H1 (cell line): ENCODE results near the gene TEAD4. TPM values are rescaled to one million over a fixed set of nuclear protein-coding genes. Genes with fewer than 3 reads are reported as not detected.
A peak's percentile ranks its signal among the peaks of the same experiment; 100 is the strongest.

Experiments used
- CTCF ChIA-PET: fragments of 300-600 bp; sonication (Branson Sonifier 250); formaldehyde crosslinking; loops from one replicate; lab custom pipeline; 2021; ENCODE audit not compliant: partially characterized antibody; lab: Charles Lee
- POLR2A ChIA-PET: fragments of 300-600 bp; sonication (Branson Sonifier 250); formaldehyde crosslinking; loops from one replicate; lab custom pipeline; 2021; ENCODE audit warnings: inconsistent platforms; ENCODE audit not compliant: partially characterized antibody; lab: Charles Lee
- DNase-seq, 2 experiments: peaks; one replicate each; pipeline versions ENCODE4 v3.0.0 to v3.0.0-alpha.2; 2010 to 2022; ENCODE audit warnings: low spot score in 2 of 2, low read depth in 1 of 2, mixed read lengths in 1 of 2
- FAIRE-seq: peaks from 2 replicates; lab custom pipeline; 2011; peaks lifted over from hg19 to GRCh38; lab: Jason Lieb, UNC
- H2AFZ ChIP-seq: 2 replicates; pipeline ENCODE4 v1.8.1; 2012; ENCODE audit warnings: low read length, inconsistent platforms
- H2AK5ac ChIP-seq: 2 replicates; pipeline ENCODE4 v1.6.1; 2013; ENCODE audit warnings: low read depth, low read length
- H2BK120ac ChIP-seq: replicated peaks from 2 replicates; pipeline ENCODE3; 2013; ENCODE audit warnings: low read depth, low read length, inconsistent platforms
- H2BK12ac ChIP-seq: 2 replicates; pipeline ENCODE4 v1.6.1; 2013; ENCODE audit warnings: low read depth, low read length
- H2BK15ac ChIP-seq: 2 replicates; pipeline ENCODE4 v1.6.1; 2013; ENCODE audit warnings: low read length
- H2BK20ac ChIP-seq: 2 replicates; pipeline ENCODE4 v1.6.1; 2013; ENCODE audit warnings: low read length
- H2BK5ac ChIP-seq: 2 replicates; pipeline ENCODE4 v1.6.1; 2013; ENCODE audit warnings: low read depth, low read length
- H3K14ac ChIP-seq: 2 replicates; pipeline ENCODE4 v1.6.1; 2013; ENCODE audit warnings: inconsistent platforms; ENCODE audit not compliant: insufficient read length
- H3K18ac ChIP-seq: 2 replicates; pipeline ENCODE4 v1.6.1; 2013; ENCODE audit warnings: low read length; ENCODE audit errors: extremely low read depth
- H3K23ac ChIP-seq: 2 replicates; pipeline ENCODE4 v1.6.1; 2013; ENCODE audit warnings: inconsistent platforms; ENCODE audit not compliant: insufficient read length
- H3K23me2 ChIP-seq: 2 replicates; pipeline ENCODE4 v1.6.1; 2013; ENCODE audit warnings: low read depth, low read length
- H3K27ac ChIP-seq: 2 replicates; pipeline ENCODE4 v1.6.1; 2011; ENCODE audit warnings: low read depth, low read length, inconsistent platforms
- H3K27me3 ChIP-seq, 4 experiments: replicated peaks in 1 of 4; 1 replicate in 1 of 4; 2 replicates in 3 of 4; pipeline versions ENCODE4 v1.6.1 to v1.8.1; 2011 to 2013; ENCODE audit warnings: low read length in 3 of 4, mild to moderate bottlenecking in 3 of 4, inconsistent platforms in 2 of 4, mixed read lengths in 2 of 4, moderate library complexity in 1 of 4; ENCODE audit not compliant: control insufficient read depth in 3 of 4, insufficient read depth in 3 of 4; ENCODE audit errors: extremely low read depth in 1 of 4
- H3K36me3 ChIP-seq, 4 experiments: 2 replicates each; pipeline versions ENCODE4 v1.6.1 to v1.8.1; 2011 to 2013; ENCODE audit warnings: mild to moderate bottlenecking in 4 of 4, low read length in 3 of 4, moderate library complexity in 2 of 4, control low read depth in 1 of 4, inconsistent platforms in 1 of 4; ENCODE audit not compliant: insufficient read depth in 4 of 4, control insufficient read depth in 2 of 4
- H3K4ac ChIP-seq: replicated peaks from 2 replicates; pipeline ENCODE3; 2013; ENCODE audit warnings: low read length, low read depth, mixed read lengths, inconsistent platforms; ENCODE audit not compliant: insufficient read length
- H3K4me1 ChIP-seq, 4 experiments: replicated peaks in 1 of 4; 1 replicate in 1 of 4; 2 replicates in 3 of 4; pipeline versions ENCODE4 v1.6.1 to v1.8.1; 2011 to 2013; ENCODE audit warnings: low read length in 3 of 4, inconsistent platforms in 2 of 4, mixed read lengths in 1 of 4; ENCODE audit not compliant: insufficient read depth in 4 of 4, control insufficient read depth in 3 of 4
- H3K4me2 ChIP-seq, 2 experiments: 2 replicates each; pipeline versions ENCODE4 v1.6.1 to v1.8.1; 2011 to 2013; ENCODE audit warnings: low read depth in 2 of 2, low read length in 2 of 2, control low read depth in 1 of 2, inconsistent platforms in 1 of 2, mild to moderate bottlenecking in 1 of 2; ENCODE audit not compliant: insufficient read depth in 1 of 2
- H3K4me3 ChIP-seq, 4 experiments: fragments of 200-600, 300-600 bp in 1 of 4; sonication (generic), shearing (Covaris generic), sonication (Bioruptor Twin) in 1 of 4; 2 replicates each; pipeline versions ENCODE4 v1.5.1 to v1.8.1; 2011 to 2016; ENCODE audit warnings: low read length in 4 of 4, low read depth in 3 of 4, control low read depth in 2 of 4, inconsistent platforms in 2 of 4, mild to moderate bottlenecking in 2 of 4, mixed read lengths in 1 of 4, moderate library complexity in 1 of 4; ENCODE audit not compliant: insufficient read depth in 2 of 4; ENCODE audit errors: extremely low read depth in 1 of 4
- H3K56ac ChIP-seq: replicated peaks from 2 replicates; pipeline ENCODE3; 2013; ENCODE audit warnings: low read depth, mild to moderate bottlenecking, mixed read lengths, low read length, inconsistent platforms; ENCODE audit not compliant: insufficient read length
- H3K79me1 ChIP-seq: 2 replicates; pipeline ENCODE4 v1.6.1; 2013; ENCODE audit warnings: low read depth, low read length, control low read depth
- H3K79me2 ChIP-seq, 2 experiments: 2 replicates each; pipeline versions ENCODE4 v1.6.1 to v1.8.1; 2012 to 2013; ENCODE audit warnings: low read length in 2 of 2, mild to moderate bottlenecking in 2 of 2, inconsistent platforms in 1 of 2; ENCODE audit not compliant: insufficient read depth in 2 of 2, control insufficient read depth in 1 of 2
- H3K9ac ChIP-seq, 4 experiments: replicated peaks in 1 of 4; 1 replicate in 1 of 4; 2 replicates in 3 of 4; pipeline versions ENCODE4 v1.6.1 to v1.8.1; 2011 to 2013; ENCODE audit warnings: low read depth in 3 of 4, low read length in 3 of 4, control low read depth in 2 of 4, mild to moderate bottlenecking in 2 of 4, moderate library complexity in 2 of 4, inconsistent platforms in 1 of 4; ENCODE audit errors: extremely low read depth in 1 of 4
- H3K9me3 ChIP-seq, 2 experiments: 2 replicates each; pipeline versions ENCODE4 v1.6.1 to v1.8.1; 2012 to 2013; ENCODE audit warnings: mild to moderate bottlenecking in 2 of 2, moderate library complexity in 2 of 2, control low read depth in 1 of 2, inconsistent platforms in 1 of 2, low read depth in 1 of 2, low read length in 1 of 2, mixed read lengths in 1 of 2; ENCODE audit not compliant: insufficient read depth in 2 of 2
- H4K20me1 ChIP-seq, 2 experiments: replicated peaks in 1 of 2; 2 replicates each; pipeline versions ENCODE3 to v1.8.1; 2011 to 2013; ENCODE audit warnings: inconsistent platforms in 2 of 2, low read length in 2 of 2, mild to moderate bottlenecking in 1 of 2; ENCODE audit not compliant: insufficient read depth in 2 of 2, control insufficient read depth in 1 of 2
- H4K5ac ChIP-seq: 2 replicates; pipeline ENCODE4 v1.6.1; 2013; ENCODE audit warnings: low read length, low read depth, mixed read lengths, inconsistent platforms; ENCODE audit not compliant: insufficient read length
- H4K8ac ChIP-seq: 2 replicates; pipeline ENCODE4 v1.8.0; 2013; ENCODE audit warnings: mild to moderate bottlenecking, moderate library complexity, low read length, inconsistent platforms; ENCODE audit not compliant: insufficient read depth; ENCODE audit errors: extremely low read depth
- H4K91ac ChIP-seq: replicated peaks from 2 replicates; pipeline ENCODE3; 2013; ENCODE audit warnings: low read length, mixed read lengths, inconsistent platforms; ENCODE audit not compliant: insufficient read length
- POU5F1 ChIP-seq: IDR thresholded peaks from 2 replicates; pipeline ENCODE4 v1.6.1; 2011; ENCODE audit warnings: low read depth, mild to moderate bottlenecking, low read length, moderate library complexity
- SRF ChIP-seq: IDR thresholded peaks from 2 replicates; pipeline ENCODE4 v1.6.1; 2011; ENCODE audit warnings: mild to moderate bottlenecking, low read depth, low read length, moderate library complexity
- WGBS, 2 experiments: shearing (Covaris generic) in 1 of 2; methylation state at CpG; one replicate each; pipeline versions ENCODE4 v1.1.6 to v1.1.7; 2013 to 2015; ENCODE audit warnings: low lambda C conversion rate in 2 of 2, mixed read lengths in 2 of 2, inconsistent platforms in 1 of 2, low coverage in 1 of 2, missing lambda C conversion rate in 1 of 2; ENCODE audit not compliant: insufficient replicate concordance in 2 of 2, insufficient coverage in 1 of 2, insufficient read length in 1 of 2; ENCODE audit errors: extremely low coverage in 1 of 2, missing lambda C conversion rate in 1 of 2; 5-methylcytosine and 5-hydroxymethylcytosine counted together
- polyA plus RNA-seq, 7 experiments: library from polyadenylated mRNA; depleted of rRNA in 3 of 7; stranded (reverse) in 5 of 7; unstranded in 2 of 7; fragments of >200 nt in 5 of 7; fragments of 200-250 nt in 2 of 7; gene quantifications; 1 replicate in 5 of 7; 2 replicates in 1 of 7; 4 replicates in 1 of 7; pipeline versions ENCODE4 v1.2.1 to v1.2.3, GENCODE V29; 2011 to 2013; ENCODE audit warnings: missing spikeins in 2 of 7, mixed read lengths in 2 of 7
- total RNA-seq: library from RNA; stranded (reverse); fragmentation: NEBNext Ultra II Directional; extraction: Animal tissue kit (Norgen Biotek cat#: 25700); gene quantifications from 2 replicates; pipeline ENCODE4 v1.2.1, GENCODE V29; 2021

TEAD4 gene
- total and polyA plus RNA-seq, 2 of the 8 experiments (the other 6 are each of a cell fraction or from before 2014, with no cell fraction given), result 56.7 to 116 TPM

GRCh38 chr12:3083241-3083920 lies 124.2 kb downstream of the TEAD4 start:
- Histone ChIP-seq H2BK20ac (no peak overlapping the region), H2BK12ac (peak overlapping the region; percentile 31; the same call in 1 of the 2 replicates), H3K27me3 (peaks cover 0 to 5% (median under 1%) of the 10 kb centered on the region in 4 experiments; a peak in 2 of 7 replicates), H3K18ac (peak overlapping the region; percentile 26; the same call in 1 of the 2 replicates), H4K5ac (no peak overlapping the region), H2AK5ac (0 out of 2 replicates have a peak overlapping the region, but pooled peaks have one; percentile 15), H3K79me1 (0 out of 2 replicates have a peak, but pooled peaks cover 3% of the 10 kb centered on the region), H3K4me3 (0 out of 8 replicates have a peak overlapping the region, but pooled peaks of 1 of the 4 experiments have one; percentile 1), H3K23ac (no peak overlapping the region), H3K4me1 (peaks cover 8 to 23% (median 17%) of the 10 kb centered on the region in 4 experiments), H3K23me2 (no peaks in the 10 kb centered on the region), H3K4ac (no peak overlapping the region), H4K8ac (no peak overlapping the region)
- ChIA-PET POLR2A (no interaction called here), CTCF (interaction anchor here (1.0 kb wide), 1 partner anchor 10 kb away, joined by 3 read pairs; no protein-coding TSS in a partner anchor)
- 85% methylated on average over 6 of the region's 6 CpGs; no CpG with 5 or more reads in 1 of the 2 experiments for WGBS, 2 experiments
- TF ChIP-seq SRF (peak; percentile 64), POU5F1 (no peak)
- TF ChIP-seq, all 59 proteins: peak for 1
- Histone ChIP-seq H3K9me3 (no peaks in the 10 kb centered on the region), H3K9ac (no peak overlapping the region), H2BK120ac (no peak overlapping the region), H2AFZ (no peak overlapping the region), H4K20me1 (no peaks in the 10 kb centered on the region), H2BK15ac (0 out of 2 replicates have a peak overlapping the region, but pooled peaks have one; percentile 18), H3K4me2 (peak overlapping the region in 1 of 2 experiments; percentile 30; a peak in 2 of 4 replicates), H3K14ac (no peak overlapping the region), H3K56ac (no peak overlapping the region), H4K91ac (no peak overlapping the region), H2BK5ac (no peak overlapping the region), H3K36me3 (no peaks in the 10 kb centered on the region), H3K27ac (no peak overlapping the region), H3K79me2 (no peaks in the 10 kb centered on the region)
- no peak for DNase-seq
- FAIRE-seq, result peak; percentile 7
